ENCODE results near the gene ADGRG7. TPM values are rescaled to one million over a fixed set of nuclear protein-coding genes. Genes with fewer than 3 reads are reported as not detected.

ADGRG7 gene
- total RNA-seq, 1 experiment from 2014 or later, result not detected

- Histone ChIP-seq H3K4me2 (ENCODE audit: low read length) (no peak overlapping the region), H3K79me2 (ENCODE audit: low read length) (no peaks in the 10 kb centered on the region), H3K9ac (ENCODE audit: low read length) (no peak overlapping the region), H4K20me1 (ENCODE audit: low read length) (no peaks in the 10 kb centered on the region), H3K36me3 (ENCODE audit: low read depth, low read length) (no peaks in the 10 kb centered on the region), H3K27ac (ENCODE audit: low read length) (no peak overlapping the region), H3F3A (ENCODE audit: low read length, unreplicated experiment) (no peaks in the 10 kb centered on the region), H3K27me3 (ENCODE audit: low read length) (no peaks in the 10 kb centered on the region), H3K9me3 (ENCODE audit: low read length) (no peaks in the 10 kb centered on the region), H3K4me1 (ENCODE audit: insufficient read depth, low read length) (0 out of 2 replicates have a peak, but pooled peaks cover 8% of the 10 kb centered on the region), H3K9me2 (replicated peaks; ENCODE audit: low read length) (no peaks in the 10 kb centered on the region; the same call in 1 of the 2 replicates), H3K4me3 (ENCODE audit: low read length) (no peak overlapping the region), H2AFZ (ENCODE audit: low read length) (no peak overlapping the region)
- TF ChIP-seq CTCF (conservative IDR thresholded peaks at IDR 0.05; ENCODE audit: low read depth, low read length) (no peak), EZH2phosphoT487 (IDR thresholded peaks at IDR 0.05; ENCODE audit: borderline replicate concordance, low read length) (no peak), EZH2 (IDR thresholded peaks at IDR 0.05; ENCODE audit: low read length, unreplicated experiment) (no peak)
- CTCF ChIA-PET, result no interaction called here
- DNase-seq (no peak), ATAC-seq (no peak)
- POLR2A ChIA-PET (ENCODE audit: unreplicated experiment), result interaction anchor here (0.6 kb wide), 1 partner anchor 99 kb away, joined by 4 read pairs; no protein-coding TSS in a partner anchor
- BruUV-seq (replicated peaks), result no TSS peak
- intact Hi-C loops (cut with micrococcal nuclease), result loop anchor here (10.0 kb wide), 1 partner anchor 322 kb away; no protein-coding TSS in a partner anchor
These were observed 27.8 kb downstream of the ADGRG7 start for GRCh38 chr3:100637197-100637631.

- Histone ChIP-seq H3K27me3 (ENCODE audit: low read length) (no peaks in the 10 kb centered on the region), H3K27ac (ENCODE audit: low read length) (no peak overlapping the region), H3K4me1 (ENCODE audit: insufficient read depth, low read length) (no peaks in the 10 kb centered on the region), H4K20me1 (ENCODE audit: low read length) (no peaks in the 10 kb centered on the region), H3K4me3 (ENCODE audit: low read length) (no peak overlapping the region), H3K9ac (ENCODE audit: low read length) (no peak overlapping the region), H3K4me2 (ENCODE audit: low read length) (no peak overlapping the region), H3K79me2 (ENCODE audit: low read length) (no peaks in the 10 kb centered on the region), H2AFZ (ENCODE audit: low read length) (no peak overlapping the region), H3K9me2 (replicated peaks; ENCODE audit: low read length) (no peaks in the 10 kb centered on the region; the same call in 1 of the 2 replicates), H3K9me3 (ENCODE audit: low read length) (no peaks in the 10 kb centered on the region), H3K36me3 (ENCODE audit: low read depth, low read length) (no peaks in the 10 kb centered on the region), H3F3A (ENCODE audit: low read length, unreplicated experiment) (no peaks in the 10 kb centered on the region)
- no peak for TF ChIP-seq EZH2 (IDR thresholded peaks at IDR 0.05; ENCODE audit: low read length, unreplicated experiment)
- no peak for TF ChIP-seq CTCF (conservative IDR thresholded peaks at IDR 0.05; ENCODE audit: low read depth, low read length)
- TF ChIP-seq EZH2phosphoT487 (IDR thresholded peaks at IDR 0.05; ENCODE audit: borderline replicate concordance, low read length), result no peak
- ChIA-PET POLR2A (ENCODE audit: unreplicated experiment) (no interaction called here), CTCF (no interaction called here)
- intact Hi-C loops (cut with micrococcal nuclease), result no loop called here
- no TSS peak for BruUV-seq (replicated peaks)
- no peak for DNase-seq
- ATAC-seq, result no peak
These were observed 31.2 kb downstream of the ADGRG7 start for GRCh38 chr3:100640633-100641032.

- no peaks in the 10 kb centered on the region for H3K27me3 ChIP-seq (ENCODE audit: low read length)
- H3F3A ChIP-seq (ENCODE audit: low read length, unreplicated experiment), result no peaks in the 10 kb centered on the region
- no peak overlapping the region for H3K4me3 ChIP-seq (ENCODE audit: low read length)
- no peak overlapping the region for H3K9ac ChIP-seq (ENCODE audit: low read length)
- no peaks in the 10 kb centered on the region for H3K79me2 ChIP-seq (ENCODE audit: low read length)
- POLR2A ChIA-PET (ENCODE audit: unreplicated experiment), result no interaction called here
- DNase-seq, result no peak
- H3K4me1 ChIP-seq (ENCODE audit: insufficient read depth, low read length), result no peaks in the 10 kb centered on the region
- no peak for TF ChIP-seq EZH2 (IDR thresholded peaks at IDR 0.05; ENCODE audit: low read length, unreplicated experiment)
- TF ChIP-seq CTCF (conservative IDR thresholded peaks at IDR 0.05; ENCODE audit: low read depth, low read length), result no peak
- no peak for TF ChIP-seq EZH2phosphoT487 (IDR thresholded peaks at IDR 0.05; ENCODE audit: borderline replicate concordance, low read length)
- H3K9me2 ChIP-seq (replicated peaks; ENCODE audit: low read length), result no peaks in the 10 kb centered on the region; the same call in 1 of the 2 replicates
- ATAC-seq, result no peak
- H3K36me3 ChIP-seq (ENCODE audit: low read depth, low read length), result no peaks in the 10 kb centered on the region
- no peaks in the 10 kb centered on the region for H4K20me1 ChIP-seq (ENCODE audit: low read length)
- intact Hi-C loops (cut with micrococcal nuclease), result no loop called here
- CTCF ChIA-PET, result no interaction called here
- no peak overlapping the region for H3K4me2 ChIP-seq (ENCODE audit: low read length)
- no peak overlapping the region for H3K27ac ChIP-seq (ENCODE audit: low read length)
- no TSS peak for BruUV-seq (replicated peaks)
- H3K9me3 ChIP-seq (ENCODE audit: low read length), result no peaks in the 10 kb centered on the region
- no peak overlapping the region for H2AFZ ChIP-seq (ENCODE audit: low read length)
These were observed 32.2 kb downstream of the ADGRG7 start for GRCh38 chr3:100641471-100642032.

All from PC-3 (cell line).